Measurements from ENCODE around the gene RGS3.

Gene RGS3

DNA sequence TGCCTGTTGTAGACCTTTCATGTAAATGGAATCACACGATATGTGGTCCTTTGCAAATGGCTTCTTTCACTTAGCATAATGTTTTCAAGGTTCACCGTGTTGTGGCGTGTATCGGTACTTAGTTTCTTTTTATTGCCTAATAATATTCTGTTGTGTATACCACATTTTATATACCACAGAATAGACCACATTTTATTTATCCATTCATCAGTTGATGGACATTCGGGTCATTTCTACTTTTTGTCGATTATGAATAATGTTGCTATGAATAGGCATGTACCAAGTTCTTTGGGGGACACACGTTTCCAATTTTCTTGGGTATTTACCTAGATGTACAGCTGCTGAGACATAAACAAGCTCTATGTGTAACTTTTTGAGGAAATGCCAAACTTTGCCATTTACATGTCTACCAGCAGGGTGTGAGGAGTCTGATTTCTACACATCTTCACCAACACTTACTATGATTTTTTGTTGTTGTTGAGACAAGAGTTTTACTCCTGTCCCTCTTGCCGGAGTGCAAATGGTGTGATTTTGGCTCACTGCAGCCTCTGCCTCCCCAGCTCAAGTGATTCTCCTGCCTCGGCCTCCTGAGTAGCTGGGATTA is 144.7 kb downstream of the RGS3 start:
- no peak for DNase-seq

DNA sequence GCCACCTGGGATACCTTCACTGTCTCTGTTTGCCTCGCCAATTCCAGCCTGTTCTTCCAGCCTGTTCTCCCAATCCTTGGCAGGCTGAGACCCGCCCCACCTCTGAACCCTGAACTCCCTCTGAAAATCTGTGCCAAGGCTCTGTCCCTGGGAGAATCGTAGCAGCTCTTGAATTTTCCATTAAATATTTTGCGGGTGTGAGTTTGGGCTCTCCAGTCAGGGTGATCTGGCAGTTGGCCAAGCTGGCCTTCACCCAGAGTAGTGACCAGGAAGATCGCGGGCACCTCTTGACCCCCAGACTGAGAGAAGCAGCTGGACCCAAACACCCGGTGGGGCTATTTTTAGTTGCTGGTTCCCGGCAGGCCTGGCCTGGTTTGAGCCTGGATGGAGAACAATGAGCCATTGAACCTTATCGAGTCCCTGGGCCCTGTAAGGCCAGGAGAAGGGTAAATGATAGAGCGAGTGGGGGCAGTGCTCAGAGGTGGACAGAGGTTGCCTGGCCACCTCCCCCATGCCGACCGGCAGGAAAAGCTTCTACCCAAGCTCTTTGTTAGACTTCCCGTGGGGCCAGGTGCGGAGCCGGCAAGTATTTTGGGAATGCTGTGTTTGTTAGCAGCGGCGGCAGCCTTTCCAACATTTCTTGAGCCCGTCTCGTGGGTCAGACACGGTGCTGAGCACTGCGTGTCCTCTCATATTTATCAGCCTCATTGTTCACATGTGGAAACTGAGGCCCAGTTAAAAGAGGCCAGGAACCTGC is 146.2 kb downstream of the RGS3 start:
- DNase-seq: no peak

DNA sequence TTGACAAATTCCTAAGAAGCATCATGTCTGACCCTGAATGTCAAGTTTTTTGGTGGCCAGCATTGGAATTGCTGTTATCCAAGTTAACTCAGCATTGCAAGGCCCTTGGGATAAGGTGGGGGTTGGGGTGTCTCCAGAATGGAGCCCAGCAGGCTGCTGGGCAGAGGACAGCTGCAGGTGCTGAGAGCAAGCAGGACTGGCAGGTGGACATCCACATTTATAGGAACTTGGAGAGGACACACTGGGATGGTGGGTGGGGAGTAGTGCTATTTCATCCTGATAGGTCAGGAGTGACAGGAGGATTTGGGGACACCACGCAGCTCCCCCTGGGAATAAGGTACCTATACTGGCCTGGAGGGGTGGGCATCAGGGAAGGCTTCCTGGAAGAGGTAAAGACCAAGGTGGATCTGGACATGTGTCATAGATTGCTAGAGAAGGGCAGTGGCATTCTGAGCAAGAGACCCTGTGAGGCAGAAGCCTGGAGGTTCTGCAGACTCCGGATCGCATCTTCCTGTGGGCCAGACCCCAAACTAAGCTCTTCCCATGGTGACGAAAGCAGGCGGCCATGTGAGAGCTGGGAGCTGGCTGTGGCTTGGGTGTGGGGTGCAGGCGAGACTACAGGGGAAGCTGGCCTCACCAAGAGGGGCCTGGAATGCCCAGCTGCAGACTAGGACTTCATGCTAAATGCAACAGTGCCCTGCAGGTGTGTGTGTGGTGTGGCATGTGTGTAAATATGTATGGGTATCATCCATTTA is 148.1 kb downstream of the RGS3 start:
- DNase-seq: no peak

DNA sequence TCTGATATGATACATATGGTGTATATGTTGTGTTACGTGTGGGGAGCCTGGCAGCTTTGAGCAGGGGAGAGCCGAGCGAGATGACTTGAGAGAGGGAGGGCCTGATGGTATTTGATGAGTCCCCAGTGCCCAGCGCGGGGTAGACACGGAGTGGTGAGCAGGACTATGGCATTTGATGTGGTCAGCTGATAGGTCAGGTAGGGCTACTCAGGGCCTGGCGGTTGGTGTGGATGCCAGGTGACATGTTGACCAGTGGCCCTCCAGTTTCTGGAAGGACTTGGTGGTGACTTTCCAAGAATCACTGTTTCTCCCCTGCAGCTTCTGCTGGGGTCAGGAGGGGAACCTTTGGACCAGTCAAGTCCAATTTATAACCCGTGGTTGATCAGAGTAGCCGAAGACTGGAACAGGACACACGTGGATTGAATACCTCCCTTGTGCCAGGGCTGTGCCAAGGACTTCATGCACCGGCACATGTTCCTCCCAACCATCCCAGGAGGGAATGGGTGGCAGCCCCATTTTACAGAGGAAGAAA is 148.8 kb downstream of the RGS3 start:
- DNase-seq: no peak

DNA sequence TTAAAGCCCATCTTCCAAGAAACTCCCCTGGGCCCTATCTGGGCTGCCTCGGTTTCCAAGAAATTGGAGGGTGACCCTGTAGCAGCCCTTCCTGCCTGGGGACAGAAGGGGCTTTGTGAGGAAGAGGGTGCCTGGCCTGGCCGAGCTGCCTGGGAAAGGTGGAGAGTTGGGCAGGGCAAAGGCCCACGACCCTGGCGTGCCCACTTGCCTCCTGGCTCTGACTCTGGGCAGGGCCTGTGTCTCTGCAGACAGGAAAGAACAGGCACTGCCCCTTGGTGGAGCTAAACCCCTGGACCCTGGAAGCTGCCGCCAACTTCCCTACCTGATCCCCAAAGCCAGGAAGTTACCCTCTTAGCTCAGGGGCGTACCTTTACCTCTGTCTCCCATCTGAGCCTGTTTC is 149.3 kb downstream of the RGS3 start:
- DNase-seq: no peak

DNA sequence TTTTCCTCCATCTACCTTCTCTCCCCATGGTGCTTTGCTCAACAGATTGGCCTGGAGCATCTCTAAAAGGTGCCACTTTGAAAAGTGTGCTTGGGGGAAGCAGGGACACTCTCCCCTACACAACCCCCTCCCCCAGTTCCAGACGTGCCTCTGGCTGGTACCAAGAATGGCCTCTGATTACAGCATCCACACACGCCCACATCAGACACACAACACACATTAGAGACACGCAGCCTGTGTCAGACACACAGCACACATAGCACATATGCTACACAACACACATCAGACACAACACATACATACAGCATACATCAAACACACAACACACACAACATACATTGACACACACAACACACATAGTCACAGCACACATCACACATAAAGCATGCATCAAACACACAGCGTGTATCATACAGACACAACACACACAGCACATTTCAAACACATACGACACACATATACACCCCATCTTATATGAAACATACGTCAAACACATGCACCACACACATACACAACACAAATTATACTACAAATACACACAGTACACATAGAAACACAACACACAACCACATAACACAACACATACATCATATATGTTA is 150.4 kb downstream of the RGS3 start:
- no peak for DNase-seq

DNA sequence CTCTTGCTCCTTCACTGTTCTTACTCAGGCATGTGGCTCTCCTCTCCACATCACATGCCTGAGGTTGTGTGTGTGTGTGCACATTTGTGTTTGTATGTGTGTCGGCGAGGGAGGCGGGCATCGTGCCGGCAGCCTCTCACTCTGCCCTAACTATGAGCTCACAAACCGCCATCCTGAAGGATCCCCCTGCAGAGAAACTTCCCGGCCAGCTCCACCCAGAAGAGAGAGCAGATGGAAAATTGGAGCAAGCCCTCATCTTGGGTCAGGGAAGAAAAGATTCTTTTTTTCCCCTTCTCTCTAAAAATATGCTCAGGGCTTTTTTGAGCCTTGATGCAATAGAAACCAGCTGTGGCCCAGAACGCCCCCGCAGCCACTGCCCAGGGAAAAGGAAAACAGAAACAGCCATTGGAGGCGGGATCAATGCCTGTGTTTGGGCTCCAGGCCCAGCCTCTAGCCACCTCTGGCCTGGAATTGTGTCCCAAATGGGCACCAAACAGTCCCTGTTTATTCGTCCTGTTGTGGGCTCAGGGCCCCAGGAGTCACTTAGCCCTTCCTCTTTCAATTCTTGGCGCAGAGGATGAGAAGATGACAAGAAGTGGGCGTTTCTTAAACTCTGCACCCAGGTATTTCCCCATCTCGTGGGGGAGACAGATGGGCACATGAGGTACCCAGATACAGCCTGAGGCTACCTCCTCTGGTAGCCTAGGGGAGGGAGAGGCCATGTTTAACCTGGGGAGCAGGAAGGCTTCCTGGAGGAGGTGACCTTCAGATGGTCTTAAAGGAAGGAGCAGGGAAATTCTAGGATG is 151.5 kb downstream of the RGS3 start:
- DNase-seq: no peak

DNA sequence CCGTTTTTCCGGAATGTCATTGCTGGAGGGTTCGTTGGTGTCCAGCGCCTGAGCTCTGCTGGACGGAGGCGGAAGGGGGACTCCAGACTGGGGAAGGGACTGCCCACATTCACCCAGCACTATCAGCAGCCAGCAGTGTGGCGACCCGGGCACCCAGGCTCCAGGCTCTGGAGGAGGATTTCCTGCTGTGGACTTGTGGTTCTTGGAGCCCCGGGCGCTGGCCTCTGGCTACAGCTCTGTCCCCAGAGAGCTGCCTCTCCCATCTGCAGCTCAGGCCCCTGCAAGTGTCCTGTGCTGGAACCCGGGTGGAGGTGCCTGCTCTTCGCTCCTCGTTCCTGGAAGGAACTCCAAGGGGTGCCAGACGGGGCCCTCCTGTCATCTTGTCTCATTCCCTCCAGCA is 152.6 kb downstream of the RGS3 start:
- DNase-seq: no peak

DNA sequence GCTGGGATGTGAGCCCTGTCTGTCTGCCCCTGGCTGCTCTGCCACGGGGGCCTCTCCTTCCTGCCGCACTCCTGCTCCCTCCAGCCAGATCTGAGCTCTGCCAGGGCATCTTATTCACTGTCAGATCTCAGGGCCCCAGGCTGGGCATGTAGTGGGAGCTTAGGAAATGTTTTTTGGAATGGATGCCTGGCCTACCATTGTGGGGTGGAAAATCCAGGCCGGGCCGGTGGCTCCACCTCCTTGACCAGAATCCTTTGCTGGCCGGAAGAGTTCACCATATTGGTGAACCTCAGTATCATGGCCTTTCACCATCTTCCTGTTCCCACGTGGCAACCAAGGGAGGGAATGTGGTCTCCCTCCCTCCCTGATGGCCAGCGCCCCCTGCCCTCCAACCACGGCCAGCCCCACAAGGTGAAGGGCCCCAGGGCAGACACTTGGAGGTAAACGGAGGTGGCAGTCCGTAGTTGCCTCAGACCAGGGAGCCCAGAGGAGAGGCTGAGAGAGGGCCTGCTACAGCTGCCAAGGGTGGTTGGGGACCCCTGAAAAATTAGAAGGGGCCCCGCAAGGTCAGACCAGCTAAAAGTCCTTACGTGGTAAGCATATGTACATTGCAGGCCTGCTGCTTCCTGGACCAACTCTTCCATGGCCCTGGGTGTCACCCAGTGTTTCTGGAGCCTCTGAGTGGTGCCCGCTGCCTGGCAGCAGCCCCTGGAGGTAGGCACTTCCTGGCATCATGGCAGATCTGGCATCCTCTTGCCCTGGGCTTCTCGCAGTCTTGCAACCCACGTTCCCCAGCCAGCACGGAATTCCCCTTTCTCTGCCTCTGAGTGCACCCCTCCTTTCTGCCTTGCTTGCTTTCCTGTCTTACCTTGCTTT is 153.3 kb downstream of the RGS3 start:
- no peak for DNase-seq

DNA sequence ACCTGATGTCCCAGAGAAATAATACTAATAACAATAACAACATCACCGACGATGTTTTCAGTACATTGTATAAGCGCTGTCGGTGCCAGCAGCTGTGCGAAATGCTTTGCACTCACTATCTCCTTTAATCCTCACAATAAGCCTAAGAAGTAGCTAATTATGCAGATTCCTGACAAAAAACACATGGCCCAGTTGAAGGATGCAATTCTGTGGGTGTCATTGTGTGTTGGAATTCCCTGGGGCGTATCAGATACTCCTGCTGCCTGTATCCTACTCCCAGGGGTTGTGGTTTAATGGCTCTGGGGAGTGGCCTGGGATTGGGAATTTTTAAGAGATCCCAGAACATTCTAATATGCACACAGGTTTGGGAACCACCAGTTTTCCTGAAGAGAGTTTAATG is 154.0 kb downstream of the RGS3 start:
- no peak for DNase-seq

DNA sequence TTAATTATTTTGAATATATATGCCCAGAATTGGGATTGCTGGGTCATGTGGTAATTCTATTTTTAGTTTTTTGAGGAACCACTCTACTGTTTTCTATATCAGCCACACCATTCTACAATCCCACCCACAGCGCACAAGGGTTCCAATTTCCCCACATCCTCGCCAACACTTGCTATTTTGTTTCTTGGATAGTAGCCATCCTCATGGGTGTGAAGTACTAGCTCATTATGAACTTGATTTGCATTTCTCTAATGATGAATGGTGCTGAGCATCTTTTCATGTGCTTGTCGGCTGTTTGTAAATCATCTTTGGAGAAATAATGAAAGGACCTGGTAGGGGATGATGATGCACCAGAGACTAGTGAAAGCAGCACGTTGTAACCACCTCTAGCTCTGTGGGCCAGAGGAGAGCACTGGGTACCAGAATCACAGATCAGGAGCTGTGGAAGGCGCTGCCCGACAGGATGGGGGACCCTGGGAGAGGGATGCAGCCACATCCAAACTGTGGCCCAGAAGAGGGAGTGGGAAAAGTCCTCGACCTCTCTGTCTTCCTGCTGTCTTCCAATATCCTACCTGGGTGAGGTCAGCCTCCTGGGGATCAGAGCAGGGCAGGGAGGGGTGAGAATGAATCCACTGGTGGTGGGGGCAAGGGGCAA is 155.4 kb downstream of the RGS3 start:
- DNase-seq: no peak

DNA sequence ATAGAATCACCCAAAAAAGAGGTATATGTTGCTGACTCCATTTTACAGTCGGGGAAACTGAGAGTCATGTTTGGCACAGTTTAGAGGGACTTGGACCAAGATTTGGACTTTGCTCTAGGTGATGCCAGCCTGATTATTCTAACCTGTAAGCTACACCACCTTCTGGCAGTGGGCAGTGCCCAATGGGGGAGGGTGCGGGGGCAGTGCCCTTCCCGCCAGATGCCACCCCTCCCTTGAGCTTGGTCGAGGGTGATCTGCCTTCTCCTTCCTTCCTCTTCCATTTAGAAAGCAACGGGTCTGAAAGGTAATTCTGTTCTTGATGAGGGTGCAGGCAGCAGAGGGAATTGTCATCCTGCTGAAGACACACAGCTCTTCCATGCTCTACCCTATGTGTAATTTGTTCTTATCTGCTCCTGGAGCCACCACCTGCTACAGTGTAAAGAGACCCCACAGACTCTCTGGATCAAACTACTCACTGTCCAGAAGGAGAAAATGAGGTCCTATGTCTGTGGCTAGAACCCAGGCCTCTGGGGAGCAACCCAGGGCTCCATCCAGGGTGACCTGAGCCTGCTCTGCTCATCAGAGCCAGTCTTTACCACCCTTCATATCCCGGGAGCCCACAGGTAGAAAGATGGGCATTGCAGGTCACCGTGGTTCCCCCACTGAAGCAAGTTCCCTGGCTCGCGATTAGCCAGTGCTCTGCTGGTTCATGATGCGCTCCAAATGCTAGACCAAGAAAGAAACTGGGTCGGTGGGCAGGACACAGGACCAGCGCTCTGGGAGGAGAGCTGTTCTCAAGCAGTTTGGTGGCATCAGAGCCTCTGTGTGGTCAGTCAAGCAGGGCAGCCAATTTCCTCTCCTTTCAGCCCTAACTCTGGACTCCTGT is 156.2 kb downstream of the RGS3 start:
- DNase-seq: no peak

DNA sequence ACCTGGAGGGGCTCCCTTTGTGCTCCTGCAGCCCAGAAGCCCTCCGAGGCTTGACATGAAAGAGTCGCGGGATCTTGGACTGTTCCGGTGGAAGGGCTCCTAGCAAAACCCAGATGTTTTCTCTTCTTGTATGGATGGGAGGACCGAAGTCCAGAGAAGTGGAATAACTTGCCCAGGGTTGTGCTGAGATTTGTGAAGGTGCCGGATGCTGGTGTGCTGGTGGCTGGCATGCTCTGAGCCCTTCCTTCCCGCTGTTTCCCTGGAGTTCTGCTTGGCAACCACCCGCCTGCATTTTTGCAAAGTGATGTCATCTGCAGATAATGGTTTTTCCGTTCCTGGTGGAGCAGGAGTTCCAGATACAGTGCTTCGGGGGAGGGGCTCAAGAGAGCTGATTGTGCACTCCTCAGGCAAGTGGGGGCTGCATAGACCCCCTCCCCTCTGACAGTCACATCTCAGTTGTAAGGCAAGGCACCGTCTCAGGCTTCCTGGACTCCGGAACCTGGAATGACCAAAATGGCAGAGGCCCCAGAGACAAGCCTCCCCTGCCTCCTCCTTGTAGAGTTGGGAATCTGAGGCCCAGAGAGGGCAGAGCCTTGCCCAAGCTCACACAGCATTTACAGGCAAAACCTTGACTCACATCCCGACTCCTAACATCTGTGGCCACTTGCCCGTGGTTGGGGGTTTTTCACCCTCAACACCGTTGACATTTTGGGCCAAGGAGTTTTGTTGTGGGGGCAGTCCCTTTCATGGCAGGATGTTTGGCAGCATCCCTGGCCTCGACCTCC is 157.0 kb downstream of the RGS3 start:
- no peak for DNase-seq

DNA sequence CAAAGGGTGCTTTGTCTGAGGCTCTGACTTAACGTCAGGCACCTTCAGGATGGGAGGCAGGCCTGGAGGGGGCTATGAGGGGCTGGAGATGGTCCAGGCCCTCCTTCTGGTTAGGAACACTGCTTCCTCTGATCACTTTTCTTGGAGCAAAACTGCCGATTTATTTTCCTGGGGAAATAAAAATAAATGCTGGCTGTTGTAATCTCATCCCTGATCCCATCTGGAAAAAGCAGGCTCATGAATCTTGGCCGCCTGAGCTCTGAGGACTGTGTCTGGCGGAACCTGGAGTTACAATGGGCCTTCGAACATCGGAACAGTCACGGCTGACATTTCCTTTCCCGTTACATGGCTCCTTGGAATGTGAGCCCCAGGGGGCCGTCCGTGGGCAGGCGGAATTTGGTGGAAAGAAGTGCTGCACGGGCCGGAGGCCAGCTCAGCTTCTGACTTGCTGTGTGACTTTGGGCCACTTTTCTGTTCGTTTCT is 157.8 kb downstream of the RGS3 start:
- no peak for DNase-seq

DNA sequence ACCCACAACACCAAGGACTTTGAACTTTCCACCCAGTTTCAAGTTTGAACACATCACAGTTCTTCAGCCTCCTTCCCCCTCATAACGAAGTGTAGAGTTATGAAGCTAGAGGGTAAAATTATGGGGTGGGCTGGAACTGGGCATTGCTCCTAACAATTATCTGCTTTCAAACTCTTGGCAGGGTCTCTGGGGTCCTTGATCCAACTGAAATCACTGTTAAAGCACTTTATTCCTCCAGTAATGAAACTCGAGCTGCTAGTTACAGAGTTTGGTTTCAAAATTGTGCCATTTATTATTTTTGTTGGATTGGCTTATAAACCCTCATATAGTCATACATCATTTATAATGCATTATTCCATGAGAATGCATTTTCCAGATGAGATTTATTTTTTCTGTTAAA is 158.5 kb downstream of the RGS3 start:
- no peak for DNase-seq

DNA sequence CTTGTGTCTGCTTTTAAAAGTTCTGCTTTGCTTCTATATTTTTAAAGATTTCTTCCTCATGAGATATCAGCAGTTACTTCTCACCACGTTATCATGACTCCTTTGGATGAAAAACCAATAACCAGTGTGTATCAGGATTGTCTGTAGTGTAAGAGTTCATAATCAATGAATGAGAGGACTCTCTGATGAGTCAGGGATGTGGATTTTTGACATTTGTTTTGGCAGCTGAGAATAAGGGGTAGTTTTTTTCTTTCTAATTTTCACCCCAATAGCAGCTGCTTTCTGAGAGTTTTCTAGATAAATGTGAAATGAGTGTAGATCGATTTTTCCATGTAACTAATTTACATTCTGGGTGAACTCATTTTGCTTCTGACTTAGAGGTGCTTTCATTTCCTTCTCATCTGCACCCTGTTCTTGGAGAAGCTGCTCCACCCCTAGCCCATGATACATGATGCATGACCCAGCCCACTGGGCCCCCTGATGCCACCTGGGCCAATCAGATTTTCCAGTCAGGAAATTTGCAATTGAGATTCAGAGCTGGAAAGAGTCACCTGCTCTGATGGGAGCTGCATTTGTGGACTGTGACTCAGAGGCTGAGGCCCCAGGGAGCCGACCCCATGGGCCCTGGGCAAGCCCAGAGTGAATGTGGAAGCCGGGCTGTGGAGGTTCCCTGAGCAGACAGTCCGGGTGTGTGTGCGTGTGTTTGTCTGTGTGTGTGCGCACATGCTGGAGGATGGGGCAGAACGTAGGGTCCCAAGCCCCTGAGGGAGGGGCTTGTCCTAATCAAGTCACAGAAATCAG is 159.3 kb downstream of the RGS3 start:
- peak; percentile 24 for DNase-seq

DNA sequence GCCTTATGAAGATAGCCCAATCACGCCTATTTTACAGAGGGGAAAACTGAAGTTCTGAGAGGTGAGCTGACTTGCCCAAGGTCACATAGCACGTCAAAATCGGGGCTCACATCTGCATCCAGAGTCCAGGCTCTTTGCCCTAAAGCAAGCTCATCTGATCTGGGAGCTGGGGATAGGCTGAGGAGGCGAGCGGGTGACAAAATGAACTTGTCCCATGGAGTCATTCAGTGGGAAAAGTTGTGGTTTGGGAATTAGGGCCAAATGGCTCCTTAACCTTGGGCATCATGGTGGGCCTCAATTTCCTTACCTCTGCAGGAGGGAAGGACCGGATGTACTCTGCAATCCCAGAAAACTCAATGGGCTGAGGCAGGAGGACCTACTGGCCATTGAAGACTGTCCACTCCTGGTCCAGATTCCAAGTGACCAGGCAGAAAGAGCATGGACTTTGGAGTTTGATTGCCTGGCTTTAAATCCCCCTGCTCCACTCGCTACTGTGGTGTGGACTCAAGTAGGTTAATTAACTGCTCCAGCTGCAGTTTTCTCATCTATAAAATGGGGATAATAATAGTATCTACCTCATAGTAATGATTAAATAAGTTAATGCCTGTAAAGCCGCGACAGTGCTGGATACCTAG is 160.4 kb downstream of the RGS3 start:
- no peak for DNase-seq

DNA sequence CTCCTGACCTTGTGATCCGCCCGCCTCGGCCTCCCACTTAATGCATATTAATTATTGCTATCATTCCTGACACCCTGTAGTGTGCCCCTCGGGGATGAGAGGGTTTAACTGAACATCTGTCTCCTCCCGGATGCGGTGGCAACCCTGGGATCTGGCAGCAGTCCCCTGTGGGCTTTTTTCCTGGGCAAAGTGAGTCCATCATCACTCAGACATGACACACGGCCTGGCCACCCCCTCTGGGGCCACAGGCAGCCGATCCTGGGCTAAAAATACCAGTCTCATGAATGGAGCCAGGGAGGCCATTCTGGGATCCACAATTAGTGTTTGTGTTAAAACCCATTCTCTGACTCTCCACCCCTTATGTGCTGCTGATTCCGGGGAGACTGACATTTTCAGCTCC is 161.2 kb downstream of the RGS3 start:
- no peak for DNase-seq
